GM12878 (cell line): Measurements from ENCODE around the gene PRR16. TPM values are rescaled to one million over a fixed set of nuclear protein-coding genes. Genes with fewer than 3 reads are reported as not detected.

Source experiments
- ATAC-seq: fragments of 200-7000 bp; cut with Tn5 transposase; 3 replicates; pipeline ENCODE4 v1.9.1; 2020; ENCODE audit warnings: mild to moderate bottlenecking, moderate library complexity
- BruUV-seq: library from RNA; stranded (reverse); fragments of 400-500 nt; replicated peaks from 2 replicates; lab custom pipeline; 2021; lab: Mats Ljungman, UMichigan
- CTCF ChIA-PET: fragments of 300-600 bp; sonication (Branson Sonifier 250); formaldehyde crosslinking; extraction: SDS; loops from one replicate; lab custom pipeline; 2021; ENCODE audit warnings: inconsistent platforms; lab: Yijun Ruan, JAX
- POLR2A ChIA-PET: fragments of 350-600 bp; formaldehyde crosslinking; extraction: SDS; loops from one replicate; lab custom pipeline; 2021; ENCODE audit warnings: inconsistent platforms; lab: Charles Lee
- RAD21 ChIA-PET: fragments of 300-600 bp; sonication (Branson Sonifier 250); formaldehyde crosslinking; loops from one replicate; lab custom pipeline; 2023; ENCODE audit warnings: antibody characterized with exemption; ENCODE audit not compliant: unreplicated experiment; lab: Charles Lee
- SMC1A ChIA-PET: fragments of 300-600 bp; sonication (Branson Sonifier 250); formaldehyde crosslinking; loops from one replicate; lab custom pipeline; 2023; ENCODE audit not compliant: unreplicated experiment, uncharacterized antibody; lab: Charles Lee
- DNase-seq: peaks from one replicate; pipeline ENCODE4 v3.0.0-alpha.2; 2011; ENCODE audit warnings: low read depth, low spot score
- FAIRE-seq: peaks from 3 replicates; lab custom pipeline; 2011; peaks lifted over from hg19 to GRCh38; lab: Jason Lieb, UNC
- H2AFZ ChIP-seq: 2 replicates; pipeline ENCODE4 v1.6.0; 2011; ENCODE audit warnings: low read depth, low read length, control low read depth; ENCODE audit not compliant: control insufficient read depth
- H3K27ac ChIP-seq: 2 replicates; pipeline ENCODE4 v1.5.1; 2011; ENCODE audit warnings: control low read depth; ENCODE audit not compliant: control insufficient read depth, insufficient read depth
- H3K27me3 ChIP-seq, 2 experiments: replicated peaks in 1 of 2; 2 replicates each; pipeline versions ENCODE4 v1.6.0 to v1.6.1; 2011; ENCODE audit warnings: low read length in 1 of 2; ENCODE audit not compliant: control insufficient read depth in 2 of 2, insufficient read depth in 2 of 2
- H3K36me3 ChIP-seq, 2 experiments: 2 replicates each; pipeline ENCODE4 v1.5.1; 2011; ENCODE audit warnings: low read length in 1 of 2; ENCODE audit not compliant: control insufficient read depth in 2 of 2, insufficient read depth in 2 of 2
- H3K4me1 ChIP-seq: 2 replicates; pipeline ENCODE4 v1.6.1; 2011; ENCODE audit warnings: mild to moderate bottlenecking, low read length, moderate library complexity, mixed read lengths; ENCODE audit not compliant: control insufficient read depth, insufficient read depth
- H3K4me2 ChIP-seq: 2 replicates; pipeline ENCODE4 v1.6.0; 2011; ENCODE audit warnings: control low read depth; ENCODE audit not compliant: control insufficient read depth, insufficient read depth
- H3K4me3 ChIP-seq: fragments of 200-600 bp; sonication (generic); 2 replicates; pipeline ENCODE4 v1.5.1; 2016
- H3K79me2 ChIP-seq: 2 replicates; pipeline ENCODE4 v1.6.0; 2011; ENCODE audit warnings: low read length; ENCODE audit not compliant: control insufficient read depth, insufficient read depth
- H3K9ac ChIP-seq: 2 replicates; pipeline ENCODE4 v1.8.0; 2011; ENCODE audit warnings: low read length, control low read depth, mixed read lengths; ENCODE audit not compliant: control insufficient read depth, insufficient read depth
- H3K9me3 ChIP-seq: replicated peaks from 3 replicates; pipeline ENCODE4 v1.5.1; 2011; ENCODE audit warnings: mild to moderate bottlenecking, low read length; ENCODE audit not compliant: control insufficient read depth, insufficient read depth
- H4K20me1 ChIP-seq: 2 replicates; pipeline ENCODE4 v1.6.0; 2011; ENCODE audit not compliant: control insufficient read depth, insufficient read depth
- CREB1 ChIP-seq: IDR thresholded peaks from 2 replicates; pipeline ENCODE4 v1.6.1; 2012; ENCODE audit warnings: low read depth, mild to moderate bottlenecking, inconsistent platforms
- EGR1 ChIP-seq, 2 experiments: IDR thresholded peaks; 1 replicate in 1 of 2; 2 replicates in 1 of 2; pipeline ENCODE4 v1.6.1; 2011 to 2012; ENCODE audit warnings: low read depth in 2 of 2, low read length in 2 of 2, borderline replicate concordance in 1 of 2, mild to moderate bottlenecking in 1 of 2, moderate library complexity in 1 of 2
- FOXK2 ChIP-seq: fragments of 450-650 bp; IDR thresholded peaks from 2 replicates; pipeline ENCODE4 v1.6.1; 2017; ENCODE audit warnings: mild to moderate bottlenecking, moderate library complexity
- HCFC1 ChIP-seq: fragments of 150-350 bp; IDR thresholded peaks from 2 replicates; pipeline ENCODE4 v1.6.1; 2014; ENCODE audit warnings: low read length
- JUND ChIP-seq: IDR thresholded peaks from 2 replicates; pipeline ENCODE4 v1.6.1; 2012; ENCODE audit warnings: low read depth, mild to moderate bottlenecking, low read length, improper control_type of control experiment, moderate library complexity
- NR2C2 ChIP-seq: IDR thresholded peaks from 2 replicates; pipeline ENCODE4 v1.6.1; 2011; ENCODE audit warnings: borderline replicate concordance, low read depth; ENCODE audit not compliant: control insufficient read depth, insufficient read length
- PML ChIP-seq: IDR thresholded peaks from 2 replicates; pipeline ENCODE4 v1.6.1; 2012; ENCODE audit warnings: low read length, inconsistent platforms
- POU2F2 ChIP-seq: IDR thresholded peaks from 3 replicates; pipeline ENCODE4 v1.6.1; 2011; ENCODE audit warnings: low read depth, mild to moderate bottlenecking, low read length, borderline replicate concordance
- RBBP5 ChIP-seq: fragments of 200-600 bp; sonication (generic); conservative IDR thresholded peaks from 2 replicates; pipeline ENCODE4 v1.6.1; 2016
- SPI1 ChIP-seq: IDR thresholded peaks from 2 replicates; pipeline ENCODE4 v1.6.1; 2011; ENCODE audit warnings: low read depth, mild to moderate bottlenecking, low read length, moderate library complexity, borderline replicate concordance; ENCODE audit not compliant: insufficient read depth
- STAT1 ChIP-seq: fragments of 450-650 bp; conservative IDR thresholded peaks from 2 replicates; pipeline ENCODE4 v1.6.1; 2014; ENCODE audit warnings: antibody characterized with exemption, mild to moderate bottlenecking
- WGBS: methylation state at CpG from one replicate; pipeline ENCODE4 v1.1.6; 2016; ENCODE audit warnings: low lambda C conversion rate; ENCODE audit not compliant: insufficient replicate concordance, insufficient coverage; ENCODE audit errors: missing lambda C conversion rate; 5-methylcytosine and 5-hydroxymethylcytosine counted together
- in situ Hi-C: fragments of 300-500 bp; cut with MboI; formaldehyde crosslinking; loops from 9 replicates; pipeline ENCODE4 v1.14.3; 2018; ENCODE audit warnings: mixed read lengths
- intact Hi-C: fragments of 100-400 bp; cut with micrococcal nuclease; formaldehyde crosslinking; loops from one replicate; pipeline ENCODE4 v1.14.2; 2022; ENCODE audit not compliant: unreplicated experiment
- polyA plus RNA-seq, 11 experiments: library from polyadenylated mRNA; depleted of rRNA in 4 of 11; unstranded in 6 of 11; stranded (reverse) in 5 of 11; fragments of >200 nt; fragmentation: Nextera tagmentation in 4 of 11; fragmentation: Illumina TruSeq in 1 of 11; extraction: Ambion mirVana in 4 of 11; extraction: Trizol in 1 of 11; gene quantifications; 1 replicate in 1 of 11; 2 replicates in 10 of 11; pipeline versions ENCODE4 v1.2.1 to v1.2.3, GENCODE V29; 2011 to 2016; ENCODE audit warnings: inconsistent platforms in 2 of 11, missing spikeins in 2 of 11, low read depth in 1 of 11
- total RNA-seq, 4 experiments: library from RNA; depleted of rRNA in 3 of 4; stranded (reverse); fragments of >200 nt in 3 of 4; fragmentation: Illumina TruSeq in 1 of 4; extraction: Trizol in 1 of 4; gene quantifications; 2 replicates each; pipeline versions ENCODE4 v1.2.1 to v1.2.3, GENCODE V29; 2013 to 2021
- TF ChIP-seq, protein P1 (sequence below): IDR thresholded peaks from 2 replicates; pipeline ENCODE4 v1.6.1; 2012; ENCODE audit warnings: mild to moderate bottlenecking, low read depth, low read length
- TF ChIP-seq, protein P2 (sequence below): fragments of 450-650 bp; IDR thresholded peaks from 2 replicates; pipeline ENCODE4 v1.6.1; 2014; ENCODE audit warnings: mild to moderate bottlenecking

Gene PRR16
- total and polyA plus RNA-seq, 10 of the 15 experiments (the other 5 are each of a cell fraction or from before 2014, with no cell fraction given), result not detected

DNA sequence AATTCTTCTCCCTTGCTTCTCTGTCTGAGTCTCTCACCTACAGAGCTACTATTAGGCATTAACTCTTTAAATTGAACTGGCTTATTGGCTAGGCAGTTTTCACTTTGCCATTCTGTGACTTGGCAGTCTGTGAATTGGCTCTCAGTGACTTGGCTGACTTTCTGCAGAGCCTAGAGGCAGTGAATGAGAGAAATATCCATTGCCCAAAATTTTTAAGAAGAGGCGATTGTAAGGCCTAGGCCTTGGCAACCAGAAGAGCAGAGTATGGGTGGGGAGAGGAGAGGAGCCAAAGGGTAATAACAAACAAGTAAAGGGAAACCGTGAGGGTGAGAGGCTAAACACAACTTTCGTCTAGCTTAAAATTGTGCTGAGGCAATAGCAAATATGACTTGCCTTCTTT lies 176.7 kb downstream of the PRR16 start:
- no peak for FAIRE-seq
- Histone ChIP-seq H3K9ac (no peak overlapping the region), H3K9me3 (no peaks in the 10 kb centered on the region), H2AFZ (no peak overlapping the region), H4K20me1 (no peaks in the 10 kb centered on the region), H3K4me2 (no peak overlapping the region), H3K4me3 (no peak overlapping the region), H3K79me2 (no peaks in the 10 kb centered on the region), H3K4me1 (no peaks in the 10 kb centered on the region), H3K27ac (no peak overlapping the region), H3K36me3 (no peaks in the 10 kb centered on the region), H3K27me3 (no peaks in the 10 kb centered on the region)
- ChIA-PET SMC1A (no interaction called here), RAD21 (no interaction called here), CTCF (no interaction called here), POLR2A (interaction anchor here (0.6 kb wide), 1 partner anchor 392 kb away, joined by 5 read pairs; no protein-coding TSS in a partner anchor)
- TF ChIP-seq CREB1 (no peak), STAT1 (no peak), PML (no peak), RBBP5 (no peak), JUND (no peak), FOXK2 (no peak), EGR1 (IDR thresholded peaks at IDR 0.05; ENCODE audit: borderline replicate concordance in 1 of 2, low read depth in 2 of 2, low read length in 2 of 2) (no peak), NR2C2 (no peak), POU2F2 (no peak), SPI1 (no peak), HCFC1 (no peak)
- TF ChIP-seq, protein P1, sequence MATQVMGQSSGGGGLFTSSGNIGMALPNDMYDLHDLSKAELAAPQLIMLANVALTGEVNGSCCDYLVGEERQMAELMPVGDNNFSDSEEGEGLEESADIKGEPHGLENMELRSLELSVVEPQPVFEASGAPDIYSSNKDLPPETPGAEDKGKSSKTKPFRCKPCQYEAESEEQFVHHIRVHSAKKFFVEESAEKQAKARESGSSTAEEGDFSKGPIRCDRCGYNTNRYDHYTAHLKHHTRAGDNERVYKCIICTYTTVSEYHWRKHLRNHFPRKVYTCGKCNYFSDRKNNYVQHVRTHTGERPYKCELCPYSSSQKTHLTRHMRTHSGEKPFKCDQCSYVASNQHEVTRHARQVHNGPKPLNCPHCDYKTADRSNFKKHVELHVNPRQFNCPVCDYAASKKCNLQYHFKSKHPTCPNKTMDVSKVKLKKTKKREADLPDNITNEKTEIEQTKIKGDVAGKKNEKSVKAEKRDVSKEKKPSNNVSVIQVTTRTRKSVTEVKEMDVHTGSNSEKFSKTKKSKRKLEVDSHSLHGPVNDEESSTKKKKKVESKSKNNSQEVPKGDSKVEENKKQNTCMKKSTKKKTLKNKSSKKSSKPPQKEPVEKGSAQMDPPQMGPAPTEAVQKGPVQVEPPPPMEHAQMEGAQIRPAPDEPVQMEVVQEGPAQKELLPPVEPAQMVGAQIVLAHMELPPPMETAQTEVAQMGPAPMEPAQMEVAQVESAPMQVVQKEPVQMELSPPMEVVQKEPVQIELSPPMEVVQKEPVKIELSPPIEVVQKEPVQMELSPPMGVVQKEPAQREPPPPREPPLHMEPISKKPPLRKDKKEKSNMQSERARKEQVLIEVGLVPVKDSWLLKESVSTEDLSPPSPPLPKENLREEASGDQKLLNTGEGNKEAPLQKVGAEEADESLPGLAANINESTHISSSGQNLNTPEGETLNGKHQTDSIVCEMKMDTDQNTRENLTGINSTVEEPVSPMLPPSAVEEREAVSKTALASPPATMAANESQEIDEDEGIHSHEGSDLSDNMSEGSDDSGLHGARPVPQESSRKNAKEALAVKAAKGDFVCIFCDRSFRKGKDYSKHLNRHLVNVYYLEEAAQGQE, result no peak
- TF ChIP-seq, protein P2, sequence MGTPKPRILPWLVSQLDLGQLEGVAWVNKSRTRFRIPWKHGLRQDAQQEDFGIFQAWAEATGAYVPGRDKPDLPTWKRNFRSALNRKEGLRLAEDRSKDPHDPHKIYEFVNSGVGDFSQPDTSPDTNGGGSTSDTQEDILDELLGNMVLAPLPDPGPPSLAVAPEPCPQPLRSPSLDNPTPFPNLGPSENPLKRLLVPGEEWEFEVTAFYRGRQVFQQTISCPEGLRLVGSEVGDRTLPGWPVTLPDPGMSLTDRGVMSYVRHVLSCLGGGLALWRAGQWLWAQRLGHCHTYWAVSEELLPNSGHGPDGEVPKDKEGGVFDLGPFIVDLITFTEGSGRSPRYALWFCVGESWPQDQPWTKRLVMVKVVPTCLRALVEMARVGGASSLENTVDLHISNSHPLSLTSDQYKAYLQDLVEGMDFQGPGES, result no peak
- 24% methylated on average over 3 of the region's 3 CpGs for WGBS
- ATAC-seq, result no peak
- in situ Hi-C loops (no loop called here), intact Hi-C loops (no loop called here)
- no peak for DNase-seq
- no TSS peak for BruUV-seq
